ENCODE results near the gene F10.

GRCh38 chr13:113086991-113087922 is 35.3 kb upstream of the F10 start:
- TF ChIP-seq, protein P1, sequence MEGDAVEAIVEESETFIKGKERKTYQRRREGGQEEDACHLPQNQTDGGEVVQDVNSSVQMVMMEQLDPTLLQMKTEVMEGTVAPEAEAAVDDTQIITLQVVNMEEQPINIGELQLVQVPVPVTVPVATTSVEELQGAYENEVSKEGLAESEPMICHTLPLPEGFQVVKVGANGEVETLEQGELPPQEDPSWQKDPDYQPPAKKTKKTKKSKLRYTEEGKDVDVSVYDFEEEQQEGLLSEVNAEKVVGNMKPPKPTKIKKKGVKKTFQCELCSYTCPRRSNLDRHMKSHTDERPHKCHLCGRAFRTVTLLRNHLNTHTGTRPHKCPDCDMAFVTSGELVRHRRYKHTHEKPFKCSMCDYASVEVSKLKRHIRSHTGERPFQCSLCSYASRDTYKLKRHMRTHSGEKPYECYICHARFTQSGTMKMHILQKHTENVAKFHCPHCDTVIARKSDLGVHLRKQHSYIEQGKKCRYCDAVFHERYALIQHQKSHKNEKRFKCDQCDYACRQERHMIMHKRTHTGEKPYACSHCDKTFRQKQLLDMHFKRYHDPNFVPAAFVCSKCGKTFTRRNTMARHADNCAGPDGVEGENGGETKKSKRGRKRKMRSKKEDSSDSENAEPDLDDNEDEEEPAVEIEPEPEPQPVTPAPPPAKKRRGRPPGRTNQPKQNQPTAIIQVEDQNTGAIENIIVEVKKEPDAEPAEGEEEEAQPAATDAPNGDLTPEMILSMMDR (conservative IDR thresholded peaks at IDR 0.05; ENCODE audit: low read length), result no peak
- no peak for TF ChIP-seq EZH2phosphoT487 (IDR thresholded peaks at IDR 0.05; ENCODE audit: borderline replicate concordance)
